GM18867 (cell line): Measurements from ENCODE around the gene CFAP97D2.
"Not testable (repeated sequence)": the region's sequence is repeated elsewhere in the genome, so short reads cannot be mapped to it uniquely, and the experiment has no call there.

Experiments used
- ATAC-seq: cut with Tn5 transposase; IDR thresholded peaks from one replicate; pipeline ENCODE4 v1.9.1; 2021; ENCODE audit warnings: mild to moderate bottlenecking, moderate library complexity; ENCODE audit not compliant: unreplicated experiment

The CFAP97D2 gene

GRCh38 chr13:114142640-114143490 lies 36.2 kb upstream of the CFAP97D2 start:
- ATAC-seq = no peak

- peak; percentile 50 for ATAC-seq
Observed at GRCh38 chr13:114143806-114144605, 35.1 kb upstream of the CFAP97D2 start.

- no peak for ATAC-seq
Observed at GRCh38 chr13:114144606-114145244, 34.3 kb upstream of the CFAP97D2 start.

- ATAC-seq = no peak
Observed at GRCh38 chr13:114145256-114145655, 33.8 kb upstream of the CFAP97D2 start.

GRCh38 chr13:114145722-114146121 lies 33.3 kb upstream of the CFAP97D2 start:
- no peak for ATAC-seq

GRCh38 chr13:114146173-114146572 lies 32.9 kb upstream of the CFAP97D2 start:
- no peak for ATAC-seq

GRCh38 chr13:114146629-114147028 lies 32.4 kb upstream of the CFAP97D2 start:
- no peak for ATAC-seq

GRCh38 chr13:114147803-114148520 lies 31.1 kb upstream of the CFAP97D2 start:
- no peak for ATAC-seq

GRCh38 chr13:114148521-114148855 lies 30.6 kb upstream of the CFAP97D2 start:
- peak; percentile 84 for ATAC-seq

GRCh38 chr13:114148886-114149285 lies 30.2 kb upstream of the CFAP97D2 start:
- ATAC-seq = not testable (repeated sequence)

- ATAC-seq = no peak
Observed at GRCh38 chr13:114149774-114150740, 29.0 kb upstream of the CFAP97D2 start.

GRCh38 chr13:114151031-114151430 lies 28.0 kb upstream of the CFAP97D2 start:
- ATAC-seq = no peak

GRCh38 chr13:114151565-114152284 lies 27.3 kb upstream of the CFAP97D2 start:
- ATAC-seq = no peak

GRCh38 chr13:114152285-114152645 lies 26.8 kb upstream of the CFAP97D2 start:
- ATAC-seq = no peak

GRCh38 chr13:114152831-114153371 lies 26.2 kb upstream of the CFAP97D2 start:
- ATAC-seq = no peak

- ATAC-seq = no peak
Observed at GRCh38 chr13:114153485-114154080, 25.5 kb upstream of the CFAP97D2 start.

GRCh38 chr13:114154476-114154875 lies 24.6 kb upstream of the CFAP97D2 start:
- no peak for ATAC-seq

GRCh38 chr13:114155320-114155719 lies 23.7 kb upstream of the CFAP97D2 start:
- no peak for ATAC-seq
